Stimulated activated CD4-positive, alpha-beta T cell treated with anti-CD3 and anti-CD28 coated beads, Interleukin-1b, Interleukin-23, amount 100 ng/mL, for 48 hours (primary cell): ENCODE data around the gene KAZN.
"Not testable (repeated sequence)": the region's sequence is repeated elsewhere in the genome, so short reads cannot be mapped to it uniquely, and the experiment has no call there.

Experiments used
- DNase-seq: peaks from one replicate; pipeline ENCODE4 v3.0.0-alpha.2; 2020

KAZN gene

GRCh38 chr1:15020943-15021745, 422.7 kb downstream of the KAZN start:
- DNase-seq, result no peak

GRCh38 chr1:15022048-15022447, 423.6 kb downstream of the KAZN start:
- no peak for DNase-seq

- DNase-seq, result no peak
Observed at GRCh38 chr1:15023205-15023604, 424.7 kb downstream of the KAZN start.

GRCh38 chr1:15023976-15024375, 425.5 kb downstream of the KAZN start:
- DNase-seq, result no peak

- no peak for DNase-seq
Observed at GRCh38 chr1:15026117-15026489, 427.6 kb downstream of the KAZN start.

- peak; percentile 34 for DNase-seq
Observed at GRCh38 chr1:15027515-15027986, 429.1 kb downstream of the KAZN start.

GRCh38 chr1:15028102-15028501, 429.6 kb downstream of the KAZN start:
- DNase-seq, result no peak

- no peak for DNase-seq
Observed at GRCh38 chr1:15028616-15029015, 430.1 kb downstream of the KAZN start.

GRCh38 chr1:15029036-15029435, 430.6 kb downstream of the KAZN start:
- DNase-seq, result no peak

- DNase-seq, result no peak
Observed at GRCh38 chr1:15029786-15030185, 431.3 kb downstream of the KAZN start.

- no peak for DNase-seq
Observed at GRCh38 chr1:15031251-15031933, 432.9 kb downstream of the KAZN start.

- no peak for DNase-seq
Observed at GRCh38 chr1:15033264-15033663, 434.8 kb downstream of the KAZN start.

- no peak for DNase-seq
Observed at GRCh38 chr1:15034656-15035055, 436.2 kb downstream of the KAZN start.

- DNase-seq, result no peak
Observed at GRCh38 chr1:15035236-15035635, 436.8 kb downstream of the KAZN start.

- DNase-seq, result no peak
Observed at GRCh38 chr1:15036101-15036500, 437.6 kb downstream of the KAZN start.

GRCh38 chr1:15038232-15039016, 439.9 kb downstream of the KAZN start:
- peak; percentile 33 for DNase-seq

- DNase-seq, result no peak
Observed at GRCh38 chr1:15039017-15039648, 440.6 kb downstream of the KAZN start.

- no peak for DNase-seq
Observed at GRCh38 chr1:15039901-15040300, 441.4 kb downstream of the KAZN start.

- DNase-seq, result not testable (repeated sequence)
Observed at GRCh38 chr1:15040685-15041084, 442.2 kb downstream of the KAZN start.

GRCh38 chr1:15042866-15043265, 444.4 kb downstream of the KAZN start:
- no peak for DNase-seq

GRCh38 chr1:15043934-15044333, 445.4 kb downstream of the KAZN start:
- DNase-seq, result no peak

GRCh38 chr1:15045123-15045522, 446.6 kb downstream of the KAZN start:
- no peak for DNase-seq
